ENCODE measurements around the gene FBN1.
A peak's percentile ranks its signal among the peaks of the same experiment; 100 is the strongest.

The FBN1 gene

DNA sequence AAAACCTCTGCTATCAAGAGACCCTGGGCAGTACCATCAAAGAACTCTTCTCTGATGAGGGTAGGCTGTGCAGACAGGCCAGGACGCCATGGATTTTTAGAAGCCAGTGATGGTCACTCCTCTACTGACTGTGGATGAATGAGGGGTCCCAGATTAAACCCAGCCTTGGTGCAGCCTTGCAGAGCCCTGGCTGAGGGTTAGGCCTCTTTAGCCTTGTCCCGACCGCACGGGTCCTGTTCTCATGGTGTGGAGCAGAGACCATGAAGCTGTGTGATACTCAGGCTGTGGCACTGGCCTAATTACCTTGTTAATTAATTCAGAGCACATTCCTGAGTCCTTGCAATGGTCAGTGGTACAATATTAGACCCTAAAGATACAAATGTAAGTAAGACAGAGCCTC, 71.7 kb downstream of the FBN1 start:
- Histone ChIP-seq H3K27ac (ENCODE audit: low read length) (no peak overlapping the region), H3K9ac (ENCODE audit: low read length) (no peak overlapping the region), H3K27me3 (replicated peaks; ENCODE audit: insufficient read depth, low read length) (no peaks in the 10 kb centered on the region), H3K36me3 (replicated peaks; ENCODE audit: insufficient read depth, low read length) (no peaks in the 10 kb centered on the region), H3K9me3 (replicated peaks; ENCODE audit: insufficient read depth, low read length) (no peaks in the 10 kb centered on the region), H3K4me3 (ENCODE audit: low read length) (no peak overlapping the region), H3K4me2 (ENCODE audit: low read depth, low read length) (no peak overlapping the region), H2AFZ (ENCODE audit: low read length) (no peak overlapping the region), H3K4me1 (ENCODE audit: low read length) (peaks cover 37% of the 10 kb centered on the region), H4K20me1 (ENCODE audit: insufficient read depth, low read length) (no peaks in the 10 kb centered on the region), H3K9me2 (replicated peaks; ENCODE audit: insufficient read depth, low read length) (no peaks in the 10 kb centered on the region), H3F3A (ENCODE audit: insufficient read depth, low read length) (peaks cover 20% of the 10 kb centered on the region), H3K79me2 (ENCODE audit: low read length) (no peaks in the 10 kb centered on the region)
- no peak for DNase-seq
- TF ChIP-seq EZH2phosphoT487 (IDR thresholded peaks at IDR 0.05; ENCODE audit: low read length) (no peak), EZH2 (optimal IDR thresholded peaks at IDR 0.05; ENCODE audit: low read depth, low read length) (no peak), CTCF (IDR thresholded peaks at IDR 0.05; ENCODE audit: low read length) (no peak)

- H3K9ac ChIP-seq (ENCODE audit: low read length) = no peak overlapping the region
- no peak for DNase-seq
- H4K20me1 ChIP-seq (ENCODE audit: insufficient read depth, low read length) = no peaks in the 10 kb centered on the region
- no peak overlapping the region for H3K27ac ChIP-seq (ENCODE audit: low read length)
- no peaks in the 10 kb centered on the region for H3K9me2 ChIP-seq (replicated peaks; ENCODE audit: insufficient read depth, low read length)
- H3K27me3 ChIP-seq (replicated peaks; ENCODE audit: insufficient read depth, low read length) = no peaks in the 10 kb centered on the region
- no peaks in the 10 kb centered on the region for H3K36me3 ChIP-seq (replicated peaks; ENCODE audit: insufficient read depth, low read length)
- H3F3A ChIP-seq (ENCODE audit: insufficient read depth, low read length) = peaks cover 20% of the 10 kb centered on the region
- H3K4me2 ChIP-seq (ENCODE audit: low read depth, low read length) = no peak overlapping the region
- no peaks in the 10 kb centered on the region for H3K9me3 ChIP-seq (replicated peaks; ENCODE audit: insufficient read depth, low read length)
- H3K4me1 ChIP-seq (ENCODE audit: low read length) = peaks cover 40% of the 10 kb centered on the region
- no peak overlapping the region for H2AFZ ChIP-seq (ENCODE audit: low read length)
- no peaks in the 10 kb centered on the region for H3K79me2 ChIP-seq (ENCODE audit: low read length)
- TF ChIP-seq CTCF (IDR thresholded peaks at IDR 0.05; ENCODE audit: low read length) (no peak), EZH2phosphoT487 (IDR thresholded peaks at IDR 0.05; ENCODE audit: low read length) (no peak), EZH2 (optimal IDR thresholded peaks at IDR 0.05; ENCODE audit: low read depth, low read length) (no peak)
- no peak overlapping the region for H3K4me3 ChIP-seq (ENCODE audit: low read length)
Measured at GRCh38 chr15:48572823-48573222, 72.7 kb downstream of the FBN1 start.

GRCh38 chr15:48571510-48571909, 74.0 kb downstream of the FBN1 start:
- no peak overlapping the region for H3K9ac ChIP-seq (ENCODE audit: low read length)
- H3K9me3 ChIP-seq (replicated peaks; ENCODE audit: insufficient read depth, low read length) = no peaks in the 10 kb centered on the region
- TF ChIP-seq EZH2 (optimal IDR thresholded peaks at IDR 0.05; ENCODE audit: low read depth, low read length) (no peak), EZH2phosphoT487 (IDR thresholded peaks at IDR 0.05; ENCODE audit: low read length) (no peak)
- peak overlapping the region; percentile 57 for H3K4me2 ChIP-seq (ENCODE audit: low read depth, low read length)
- H3K4me1 ChIP-seq (ENCODE audit: low read length) = peaks cover 34% of the 10 kb centered on the region
- no peaks in the 10 kb centered on the region for H3K27me3 ChIP-seq (replicated peaks; ENCODE audit: insufficient read depth, low read length)
- peaks cover 20% of the 10 kb centered on the region for H3F3A ChIP-seq (ENCODE audit: insufficient read depth, low read length)
- H3K4me3 ChIP-seq (ENCODE audit: low read length) = no peak overlapping the region
- H3K27ac ChIP-seq (ENCODE audit: low read length) = no peak overlapping the region
- DNase-seq = peak; percentile 45
- no peaks in the 10 kb centered on the region for H3K79me2 ChIP-seq (ENCODE audit: low read length)
- H3K36me3 ChIP-seq (replicated peaks; ENCODE audit: insufficient read depth, low read length) = no peaks in the 10 kb centered on the region
- H2AFZ ChIP-seq (ENCODE audit: low read length) = no peak overlapping the region
- no peaks in the 10 kb centered on the region for H3K9me2 ChIP-seq (replicated peaks; ENCODE audit: insufficient read depth, low read length)
- H4K20me1 ChIP-seq (ENCODE audit: insufficient read depth, low read length) = no peaks in the 10 kb centered on the region

GRCh38 chr15:48570822-48571221, 74.7 kb downstream of the FBN1 start:
- Histone ChIP-seq H3K79me2 (ENCODE audit: low read length) (no peaks in the 10 kb centered on the region), H3F3A (ENCODE audit: insufficient read depth, low read length) (peaks cover 20% of the 10 kb centered on the region)

More at GRCh38 chr15:48570822-48571221, 74.7 kb downstream of the FBN1 start:
- DNase-seq = no peak
- no peaks in the 10 kb centered on the region for H4K20me1 ChIP-seq (ENCODE audit: insufficient read depth, low read length)
- H3K4me1 ChIP-seq (ENCODE audit: low read length) = peaks cover 34% of the 10 kb centered on the region
- no peaks in the 10 kb centered on the region for H3K36me3 ChIP-seq (replicated peaks; ENCODE audit: insufficient read depth, low read length)
- no peak overlapping the region for H2AFZ ChIP-seq (ENCODE audit: low read length)
- peak overlapping the region; percentile 35; the same call in 1 of the 2 replicates for H3K27ac ChIP-seq (ENCODE audit: low read length)
- no peaks in the 10 kb centered on the region for H3K9me2 ChIP-seq (replicated peaks; ENCODE audit: insufficient read depth, low read length)
- H3K9me3 ChIP-seq (replicated peaks; ENCODE audit: insufficient read depth, low read length) = no peaks in the 10 kb centered on the region
- no peak for TF ChIP-seq EZH2phosphoT487 (IDR thresholded peaks at IDR 0.05; ENCODE audit: low read length)
- TF ChIP-seq CTCF (IDR thresholded peaks at IDR 0.05; ENCODE audit: low read length) = no peak
- no peak for TF ChIP-seq EZH2 (optimal IDR thresholded peaks at IDR 0.05; ENCODE audit: low read depth, low read length)
- peak overlapping the region; percentile 57; the same call in 1 of the 2 replicates for H3K4me2 ChIP-seq (ENCODE audit: low read depth, low read length)
- no peaks in the 10 kb centered on the region for H3K27me3 ChIP-seq (replicated peaks; ENCODE audit: insufficient read depth, low read length)
- no peak overlapping the region for H3K9ac ChIP-seq (ENCODE audit: low read length)
- H3K4me3 ChIP-seq (ENCODE audit: low read length) = no peak overlapping the region

Measured in MM.1S (cell line).